IMR-90 (cell line): ENCODE data around the gene FAM234B. TPM values are rescaled to one million over a fixed set of nuclear protein-coding genes. Genes with fewer than 3 reads are reported as not detected.

Source experiments
- ATAC-seq: fragments of 200-7000 bp; cut with Tn5 transposase; 2 replicates; pipeline ENCODE4 v1.9.1; 2020; ENCODE audit warnings: low read depth, mild to moderate bottlenecking, moderate library complexity
- BruUV-seq: library from RNA; stranded (reverse); fragments of 400-500 nt; replicated peaks from 2 replicates; lab custom pipeline; 2021; lab: Mats Ljungman, UMichigan
- CTCF ChIA-PET: fragments of 300-600 bp; formaldehyde crosslinking; extraction: SDS; loops from one replicate; lab custom pipeline; 2021; ENCODE audit warnings: antibody characterized with exemption; lab: Yijun Ruan, JAX
- POLR2A ChIA-PET: fragments of 300-600 bp; sonication (Branson Sonifier 250); formaldehyde crosslinking; loops from one replicate; lab custom pipeline; 2022; ENCODE audit warnings: antibody characterized with exemption; ENCODE audit not compliant: unreplicated experiment; lab: Charles Lee
- DNase-seq: peaks from one replicate; pipeline ENCODE4 v3.0.0; 2013
- H2AFZ ChIP-seq: replicated peaks from 2 replicates; pipeline ENCODE3; 2013; ENCODE audit warnings: low read length, mild to moderate bottlenecking; ENCODE audit not compliant: poor library complexity
- H2AK5ac ChIP-seq: 2 replicates; pipeline ENCODE4 v1.6.1; 2013; ENCODE audit warnings: low read depth, low read length, inconsistent platforms
- H2AK9ac ChIP-seq: replicated peaks from 2 replicates; pipeline ENCODE3; 2013; ENCODE audit warnings: mild to moderate bottlenecking, low read depth, low read length, moderate library complexity; ENCODE audit not compliant: poor library complexity
- H2BK120ac ChIP-seq: 2 replicates; pipeline ENCODE4 v1.6.1; 2013; ENCODE audit warnings: low read depth, low read length, inconsistent platforms
- H2BK15ac ChIP-seq: 3 replicates; pipeline ENCODE4 v1.6.1; 2013; ENCODE audit warnings: low read depth, low read length, inconsistent platforms
- H2BK20ac ChIP-seq: 2 replicates; pipeline ENCODE4 v1.6.1; 2013; ENCODE audit warnings: low read depth, mild to moderate bottlenecking, inconsistent platforms, low read length, moderate library complexity
- H2BK5ac ChIP-seq: 2 replicates; pipeline ENCODE4 v1.6.1; 2013; ENCODE audit warnings: mild to moderate bottlenecking, low read depth, low read length, inconsistent platforms; ENCODE audit not compliant: poor library complexity, severe bottlenecking
- H3K14ac ChIP-seq: replicated peaks from 2 replicates; pipeline ENCODE4 v1.6.1; 2013; ENCODE audit warnings: low read depth, low read length, inconsistent platforms
- H3K18ac ChIP-seq: 2 replicates; pipeline ENCODE4 v1.6.1; 2013; ENCODE audit warnings: low read depth, low read length, control low read depth
- H3K23ac ChIP-seq: 2 replicates; pipeline ENCODE4 v1.6.1; 2013; ENCODE audit warnings: low read depth, low read length, inconsistent platforms
- H3K27ac ChIP-seq: 2 replicates; pipeline ENCODE4 v1.5.1; 2013; ENCODE audit warnings: mild to moderate bottlenecking, control low read depth, low read length; ENCODE audit not compliant: insufficient read depth
- H3K27me3 ChIP-seq: 2 replicates; pipeline ENCODE4 v1.6.1; 2013; ENCODE audit warnings: low read length; ENCODE audit not compliant: control insufficient read depth, insufficient read depth
- H3K36me3 ChIP-seq: 2 replicates; pipeline ENCODE4 v1.6.1; 2013; ENCODE audit warnings: low read length, mixed read lengths; ENCODE audit not compliant: control insufficient read depth, insufficient read depth
- H3K4ac ChIP-seq: 2 replicates; pipeline ENCODE4 v1.6.1; 2013; ENCODE audit warnings: low read depth, low read length, inconsistent platforms
- H3K4me1 ChIP-seq: 2 replicates; pipeline ENCODE4 v1.6.1; 2013; ENCODE audit warnings: low read length, mixed read lengths; ENCODE audit not compliant: control insufficient read depth, insufficient read depth
- H3K4me2 ChIP-seq: 2 replicates; pipeline ENCODE4 v1.6.1; 2013; ENCODE audit warnings: low read depth, mild to moderate bottlenecking, control low read depth, low read length, moderate library complexity
- H3K4me3 ChIP-seq: 2 replicates; pipeline ENCODE4 v1.5.1; 2013; ENCODE audit warnings: low read depth, mild to moderate bottlenecking, control low read depth, low read length, moderate library complexity; ENCODE audit not compliant: insufficient read depth
- H3K56ac ChIP-seq: 2 replicates; pipeline ENCODE4 v1.6.1; 2013; ENCODE audit warnings: low read length, inconsistent platforms; ENCODE audit not compliant: insufficient read depth; ENCODE audit errors: extremely low read depth
- H3K79me1 ChIP-seq, 2 experiments: 2 replicates each; pipeline ENCODE4 v1.6.1; 2013; ENCODE audit warnings: low read length in 2 of 2, inconsistent platforms in 1 of 2, low read depth in 1 of 2
- H3K9ac ChIP-seq: 2 replicates; pipeline ENCODE4 v1.6.1; 2013; ENCODE audit warnings: low read depth, low read length, control low read depth
- H3K9me1 ChIP-seq: 2 replicates; pipeline ENCODE4 v1.6.1; 2013; ENCODE audit warnings: low read length, inconsistent platforms; ENCODE audit not compliant: insufficient read depth
- H3K9me3 ChIP-seq: 2 replicates; pipeline ENCODE4 v1.6.1; 2013; ENCODE audit warnings: low read length; ENCODE audit not compliant: control insufficient read depth, insufficient read depth
- H4K20me1 ChIP-seq: 2 replicates; pipeline ENCODE4 v1.6.1; 2013; ENCODE audit warnings: low read length, inconsistent platforms; ENCODE audit not compliant: insufficient read depth
- H4K5ac ChIP-seq: 2 replicates; pipeline ENCODE4 v1.6.1; 2013; ENCODE audit warnings: mild to moderate bottlenecking, low read depth, low read length, control low read depth
- H4K8ac ChIP-seq, 2 experiments: 2 replicates each; pipeline ENCODE4 v1.6.1; 2013; ENCODE audit warnings: low read depth in 2 of 2, low read length in 2 of 2, control low read depth in 1 of 2, inconsistent platforms in 1 of 2
- H4K91ac ChIP-seq: 2 replicates; pipeline ENCODE4 v1.6.1; 2013; ENCODE audit warnings: low read depth, low read length, inconsistent platforms; ENCODE audit not compliant: insufficient read depth
- CEBPB ChIP-seq: IDR thresholded peaks from 2 replicates; pipeline ENCODE4 v1.6.1; 2012; ENCODE audit warnings: low read depth, low read length, improper control_type of control experiment
- CHD1 ChIP-seq: IDR thresholded peaks from 2 replicates; pipeline ENCODE4 v1.6.1; 2012; ENCODE audit warnings: low read depth, low read length, improper control_type of control experiment
- CTCF ChIP-seq: conservative IDR thresholded peaks from 2 replicates; pipeline ENCODE4 v1.5.1; 2012; ENCODE audit warnings: mild to moderate bottlenecking, low read depth, low read length, improper control_type of control experiment
- ELK1 ChIP-seq: fragments of 150-350 bp; IDR thresholded peaks from 2 replicates; pipeline ENCODE4 v1.6.1; 2016; ENCODE audit warnings: low read depth, mild to moderate bottlenecking, low read length, moderate library complexity, borderline replicate concordance
- FOS ChIP-seq: fragments of 150-350 bp; IDR thresholded peaks from 2 replicates; pipeline ENCODE4 v1.6.1; 2016; ENCODE audit warnings: low read depth, low read length
- MAFK ChIP-seq: IDR thresholded peaks from 2 replicates; pipeline ENCODE4 v1.6.1; 2012; ENCODE audit warnings: low read depth, low read length, improper control_type of control experiment
- MAZ ChIP-seq: IDR thresholded peaks from 2 replicates; pipeline ENCODE4 v1.6.1; 2012; ENCODE audit warnings: low read depth, mild to moderate bottlenecking, low read length, improper control_type of control experiment, moderate library complexity, borderline replicate concordance
- MXI1 ChIP-seq: IDR thresholded peaks from 2 replicates; pipeline ENCODE4 v1.6.1; 2012; ENCODE audit warnings: low read depth, mild to moderate bottlenecking, low read length, moderate library complexity, borderline replicate concordance
- POLR2A ChIP-seq: IDR thresholded peaks from 2 replicates; pipeline ENCODE4 v1.6.1; 2012; ENCODE audit warnings: mild to moderate bottlenecking, low read depth, low read length
- RAD21 ChIP-seq: IDR thresholded peaks from 2 replicates; pipeline ENCODE4 v1.6.1; 2012; ENCODE audit warnings: low read length, improper control_type of control experiment
- RCOR1 ChIP-seq: IDR thresholded peaks from 2 replicates; pipeline ENCODE4 v1.6.1; 2012; ENCODE audit warnings: mild to moderate bottlenecking, low read length, improper control_type of control experiment; ENCODE audit not compliant: insufficient replicate concordance
- RFX5 ChIP-seq: IDR thresholded peaks from 2 replicates; pipeline ENCODE4 v1.8.0; 2012; ENCODE audit warnings: low read depth, mild to moderate bottlenecking, low read length, moderate library complexity
- SMC3 ChIP-seq: fragments of 150-350 bp; IDR thresholded peaks from 2 replicates; pipeline ENCODE4 v1.6.1; 2016; ENCODE audit warnings: low read depth, mild to moderate bottlenecking, antibody characterized with exemption, low read length, moderate library complexity
- USF2 ChIP-seq: fragments of 150-350 bp; IDR thresholded peaks from 2 replicates; pipeline ENCODE4 v1.6.1; 2017; ENCODE audit warnings: mild to moderate bottlenecking, antibody characterized with exemption, low read length, low read depth
- WGBS, 2 experiments: methylation state at CpG; one replicate each; pipeline versions ENCODE4 v1.1.5 to v1.1.7; 2013; ENCODE audit warnings: missing lambda C conversion rate in 2 of 2; ENCODE audit not compliant: insufficient read length in 1 of 2; ENCODE audit errors: extremely low coverage in 2 of 2; 5-methylcytosine and 5-hydroxymethylcytosine counted together
- dilution Hi-C: fragments of 300-500 bp; cut with HindIII; formaldehyde crosslinking; loops from one replicate; pipeline ENCODE4 v1.14.3; 2018; ENCODE audit warnings: low sequenced_read_pairs; ENCODE audit not compliant: unreplicated experiment
- in situ Hi-C: fragments of 300-500 bp; cut with MboI; formaldehyde crosslinking; loops from 3 replicates; pipeline ENCODE4 v1.14.3; 2019; ENCODE audit warnings: low sequenced_read_pairs, inconsistent platforms, mixed read lengths
- intact Hi-C: fragments of 100-400 bp; cut with micrococcal nuclease; formaldehyde crosslinking; loops from 2 replicates; pipeline ENCODE4 v1.10.0; 2022
- polyA plus RNA-seq, 3 experiments: library from polyadenylated mRNA; depleted of rRNA; stranded (reverse); fragments of >200 nt; gene quantifications; 2 replicates each; pipeline ENCODE4 v1.2.3, GENCODE V29; 2012; ENCODE audit warnings: low replicate concordance in 1 of 3
- total RNA-seq: library from RNA; depleted of rRNA; stranded (reverse); fragments of >200 nt; gene quantifications from 2 replicates; pipeline ENCODE4 v1.2.3, GENCODE V29; 2012

The FAM234B gene
- total and polyA plus RNA-seq, 2 of the 4 experiments (the other 2 are of a cell fraction) = 3.6 to 8.6 TPM

- peak within 1 kb of the TSS; percentile 88 to 89 for H4K8ac ChIP-seq
- H3K27me3 ChIP-seq = no peaks in the 10 kb centered on the region
- peak within 1 kb of the TSS; percentile 99 for H2AK5ac ChIP-seq
- no peaks in the 10 kb centered on the region for H3K9me3 ChIP-seq
- in situ Hi-C loops (loop anchor here (10.0 kb wide), 1 partner anchor 225 kb away; no protein-coding TSS in a partner anchor), intact Hi-C loops (loop anchor here (2.0 to 10.0 kb wide), 3 partner anchors 99 to 1165 kb away; no protein-coding TSS in a partner anchor), dilution Hi-C loops (no loop called here)
- H3K4ac ChIP-seq = peak within 1 kb of the TSS; percentile 98
- H4K91ac ChIP-seq = peak within 1 kb of the TSS; percentile 96
- H3K14ac ChIP-seq = peak within 1 kb of the TSS; percentile 98
- H3K4me3 ChIP-seq = peak within 1 kb of the TSS; percentile 97
- DNase-seq (peak; percentile 84), ATAC-seq (peak; percentile 90)
- peak within 1 kb of the TSS; percentile 87 for H3K27ac ChIP-seq
- peaks cover 16% of the 10 kb centered on the region for H4K20me1 ChIP-seq
- peak within 1 kb of the TSS; percentile 93 for H3K23ac ChIP-seq
- H2BK15ac ChIP-seq = peak within 1 kb of the TSS; percentile 84; the same call in 2 of the 3 replicates
- no peaks in the 10 kb centered on the region for H3K36me3 ChIP-seq
- H3K56ac ChIP-seq = peak within 1 kb of the TSS; percentile 89
- H2AFZ ChIP-seq = peak within 1 kb of the TSS; percentile 96
- H3K79me1 ChIP-seq = peaks cover 37 to 68% of the 10 kb centered on the region in 2 experiments
- H4K5ac ChIP-seq = peak within 1 kb of the TSS; percentile 43
- ChIA-PET CTCF (no interaction called here), POLR2A (interaction anchor here (0.6 kb wide), 1 partner anchor 24 kb away, joined by 5 read pairs; no protein-coding TSS in a partner anchor)
- H2BK20ac ChIP-seq = no peak within 1 kb of the TSS; the same call in 1 of the 2 replicates
- H3K9ac ChIP-seq = peak within 1 kb of the TSS; percentile 92
- peaks cover 20% of the 10 kb centered on the region for H3K4me1 ChIP-seq
- H3K18ac ChIP-seq = peak within 1 kb of the TSS; percentile 74
- WGBS, 2 experiments = 0% methylated on average over 13 of the region's 69 CpGs; no CpG with 5 or more reads in 1 of the 2 experiments
- peaks cover 19% of the 10 kb centered on the region for H3K9me1 ChIP-seq
- H2BK120ac ChIP-seq = peak within 1 kb of the TSS; percentile 87
- peak within 1 kb of the TSS; percentile 95 for H2AK9ac ChIP-seq
- peak within 1 kb of the TSS; percentile 94 for H3K4me2 ChIP-seq
- H2BK5ac ChIP-seq = peak within 1 kb of the TSS; percentile 86
- BruUV-seq = no TSS peak
- TF ChIP-seq MAFK (no peak), FOS (no peak), USF2 (no peak), RFX5 (no peak), RCOR1 (no peak), RAD21 (no peak), MXI1 (no peak; the same call in 1 of the 2 replicates), ELK1 (no peak), CHD1 (no peak), MAZ (peak; percentile 82; the same call in 1 of the 2 replicates), SMC3 (no peak), POLR2A (peak; percentile 75), CEBPB (peak; percentile 58; the same call in 1 of the 2 replicates), CTCF (no peak)
Measured at GRCh38 chr12:12999959-13000615, 44.1 kb upstream of the FAM234B start, which contains the start of gene HEBP1. TSS of gene HEBP1 (minus strand) at chr12:13000265. CDS start at chr12:13000114, 151 bp downstream.
